Esophagus muscularis mucosa (tissue), 4 donors: ENCODE data around the gene VMP1. TPM values are rescaled to one million over a fixed set of nuclear protein-coding genes. Genes with fewer than 3 reads are reported as not detected.
A peak's percentile ranks its signal among the peaks of the same experiment; 100 is the strongest.

ENCODE experiments used
- DNase-seq: peaks from one replicate; pipeline ENCODE4 v3.0.0-alpha.2; 2017; ENCODE audit errors: extremely low spot score
- H3K27ac ChIP-seq, 4 donors: fragments of 200-600 bp; sonication (generic); replicated peaks in 1 of 4; 1 replicate in 3 of 4; 2 replicates in 1 of 4; pipeline ENCODE4 v1.5.1; 2016 to 2019; ENCODE audit warnings: mild to moderate bottlenecking in 1 of 4
- H3K27me3 ChIP-seq, 4 donors: fragments of 200-600 bp; sonication (generic); one replicate each; pipeline versions ENCODE4 v1.5.1 to v1.6.0; 2016 to 2019
- H3K36me3 ChIP-seq, 4 donors: fragments of 200-600 bp; sonication (generic); one replicate each; pipeline ENCODE4 v1.5.1; 2016 to 2019
- H3K4me1 ChIP-seq, 4 donors: fragments of 200-600 bp; sonication (generic); one replicate each; pipeline ENCODE4 v1.5.1; 2016 to 2019
- H3K4me3 ChIP-seq, 4 donors: fragments of 200-600 bp; sonication (generic); 1 replicate in 2 of 4; 2 replicates in 2 of 4; pipeline ENCODE4 v1.5.1; 2016 to 2019; ENCODE audit warnings: mild to moderate bottlenecking in 4 of 4, moderate library complexity in 1 of 4
- H3K9me3 ChIP-seq, 4 donors: fragments of 200-600 bp; sonication (generic); 1 replicate in 3 of 4; 2 replicates in 1 of 4; pipeline ENCODE4 v1.5.1; 2016 to 2019
- EP300 ChIP-seq: sonication (generic); formaldehyde crosslinking; IDR thresholded peaks from one replicate; pipeline ENCODE4 v1.6.1; 2017; ENCODE audit warnings: antibody characterized with exemption
- POLR2A ChIP-seq: fragments of 450-650 bp; IDR thresholded peaks from one replicate; pipeline ENCODE4 v1.6.1; 2017; ENCODE audit warnings: antibody characterized with exemption, moderate library complexity, mild to moderate bottlenecking, low read depth
- POLR2AphosphoS5 ChIP-seq, 2 donors: sonication (generic); formaldehyde crosslinking; IDR thresholded peaks; one replicate each; pipeline ENCODE4 v1.6.1; 2017; ENCODE audit warnings: antibody characterized with exemption in 2 of 2
- WGBS: methylation state at CpG from one replicate; pipeline ENCODE4 v1.1.5; 2018; 5-methylcytosine and 5-hydroxymethylcytosine counted together
- intact Hi-C: fragments of 100-400 bp; cut with DNase I; formaldehyde crosslinking; loops from one replicate; pipeline ENCODE4 v1.15.1; 2023
- total RNA-seq, 4 donors: library from RNA; depleted of rRNA; stranded (reverse); fragments of >200 nt; gene quantifications; one replicate each; pipeline versions ENCODE4 v1.1.0 to v1.2.1, GENCODE V29; 2016
- TF ChIP-seq, protein P1 (sequence below), 3 experiments: fragments of 200-600 bp in 2 of 3; fragments of 450-650 bp in 1 of 3; sonication (generic) in 2 of 3; IDR thresholded peaks; one replicate each; pipeline ENCODE4 v1.5.1; 2017 to 2019; ENCODE audit warnings: antibody characterized with exemption in 3 of 3, mild to moderate bottlenecking in 2 of 3, moderate library complexity in 1 of 3

Gene VMP1
- total RNA-seq, 4 donors from 2014 or later, result 47.3 to 137 (median 59.6) TPM

- no peaks in the 10 kb centered on the region for H3K27me3 ChIP-seq
- intact Hi-C loops, result no loop called here
- H3K27ac ChIP-seq, result no peak overlapping the region
- DNase-seq, result no peak
- H3K9me3 ChIP-seq, result no peaks in the 10 kb centered on the region
- H3K4me1 ChIP-seq, result peaks cover 3 to 31% (median 21%) of the 10 kb centered on the region in 4 donors
- H3K4me3 ChIP-seq, result no peak overlapping the region
- 97% methylated on average over 4 of the region's 4 CpGs for WGBS
- H3K36me3 ChIP-seq, result no peaks in the 10 kb centered on the region
- TF ChIP-seq EP300, result no peak
- no peak for TF ChIP-seq POLR2AphosphoS5 (IDR thresholded peaks at IDR 0.05)
- no peak for TF ChIP-seq POLR2A
- TF ChIP-seq, protein P1, sequence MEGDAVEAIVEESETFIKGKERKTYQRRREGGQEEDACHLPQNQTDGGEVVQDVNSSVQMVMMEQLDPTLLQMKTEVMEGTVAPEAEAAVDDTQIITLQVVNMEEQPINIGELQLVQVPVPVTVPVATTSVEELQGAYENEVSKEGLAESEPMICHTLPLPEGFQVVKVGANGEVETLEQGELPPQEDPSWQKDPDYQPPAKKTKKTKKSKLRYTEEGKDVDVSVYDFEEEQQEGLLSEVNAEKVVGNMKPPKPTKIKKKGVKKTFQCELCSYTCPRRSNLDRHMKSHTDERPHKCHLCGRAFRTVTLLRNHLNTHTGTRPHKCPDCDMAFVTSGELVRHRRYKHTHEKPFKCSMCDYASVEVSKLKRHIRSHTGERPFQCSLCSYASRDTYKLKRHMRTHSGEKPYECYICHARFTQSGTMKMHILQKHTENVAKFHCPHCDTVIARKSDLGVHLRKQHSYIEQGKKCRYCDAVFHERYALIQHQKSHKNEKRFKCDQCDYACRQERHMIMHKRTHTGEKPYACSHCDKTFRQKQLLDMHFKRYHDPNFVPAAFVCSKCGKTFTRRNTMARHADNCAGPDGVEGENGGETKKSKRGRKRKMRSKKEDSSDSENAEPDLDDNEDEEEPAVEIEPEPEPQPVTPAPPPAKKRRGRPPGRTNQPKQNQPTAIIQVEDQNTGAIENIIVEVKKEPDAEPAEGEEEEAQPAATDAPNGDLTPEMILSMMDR (IDR thresholded peaks at IDR 0.05), result no peak
These were observed 15.2 kb downstream of the VMP1 start for GRCh38 chr17:59722623-59723022.

DNA sequence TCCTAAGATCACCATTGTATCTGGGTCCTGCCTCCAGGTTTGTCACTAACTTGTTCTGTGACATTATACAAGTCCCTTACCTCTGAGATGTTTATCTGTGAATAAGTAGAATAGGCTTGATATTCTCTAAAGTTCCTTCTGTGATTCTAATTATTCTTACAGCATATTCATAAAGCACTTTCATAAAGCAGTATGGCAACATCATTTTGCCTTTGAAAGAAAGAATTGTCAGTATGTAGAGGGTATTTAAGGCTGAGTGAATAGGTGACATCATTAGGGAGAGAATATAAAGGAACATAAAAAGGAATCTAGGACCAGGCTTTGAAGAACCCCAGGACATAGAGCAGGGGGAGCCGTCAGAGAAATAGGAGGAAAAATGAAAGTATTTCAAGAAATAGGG, 15.6 kb downstream of the VMP1 start:
- 76% methylated on average over 1 of the region's 1 CpG for WGBS
- no peak overlapping the region for H3K4me3 ChIP-seq
- H3K9me3 ChIP-seq, result no peaks in the 10 kb centered on the region
- H3K4me1 ChIP-seq, result peaks cover 3 to 31% (median 20%) of the 10 kb centered on the region in 4 donors
- intact Hi-C loops, result no loop called here
- no peaks in the 10 kb centered on the region for H3K27me3 ChIP-seq
- H3K27ac ChIP-seq, result no peak overlapping the region
- TF ChIP-seq, protein P1 (IDR thresholded peaks at IDR 0.05), result no peak
- no peak for TF ChIP-seq EP300
- no peak for TF ChIP-seq POLR2AphosphoS5 (IDR thresholded peaks at IDR 0.05)
- no peak for TF ChIP-seq POLR2A
- no peaks in the 10 kb centered on the region for H3K36me3 ChIP-seq
- DNase-seq, result no peak

DNA sequence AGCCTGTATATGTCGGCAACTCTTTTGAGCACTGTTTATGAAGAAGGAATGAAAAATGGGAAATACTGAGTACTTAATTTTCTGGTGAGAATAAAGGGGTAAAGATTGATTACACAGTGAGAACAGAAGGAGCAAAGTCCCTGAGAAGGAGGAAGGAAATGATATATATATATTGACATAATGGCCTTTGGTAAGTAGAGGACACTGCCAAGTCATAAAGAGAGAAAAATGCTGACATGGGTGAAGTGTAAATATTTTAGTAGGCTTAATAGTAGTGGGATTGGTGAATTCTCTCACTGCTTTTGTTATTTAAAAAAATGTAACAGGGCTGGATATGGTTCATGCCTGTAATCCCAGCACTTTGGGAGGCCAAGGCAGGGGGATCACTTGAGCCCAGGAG, 16.2 kb downstream of the VMP1 start:
- WGBS, result 61% methylated on average over 1 of the region's 1 CpG
- TF ChIP-seq POLR2A, result no peak
- no peak for TF ChIP-seq EP300
- TF ChIP-seq POLR2AphosphoS5 (IDR thresholded peaks at IDR 0.05), result no peak
- peaks cover 3 to 31% (median 20%) of the 10 kb centered on the region in 4 donors for H3K4me1 ChIP-seq
- no peak overlapping the region for H3K4me3 ChIP-seq
- DNase-seq, result no peak
- intact Hi-C loops, result no loop called here
- H3K27me3 ChIP-seq, result no peaks in the 10 kb centered on the region
- no peaks in the 10 kb centered on the region for H3K9me3 ChIP-seq
- H3K27ac ChIP-seq, result peak overlapping the region in 1 of 4 donors; percentile 50
- H3K36me3 ChIP-seq, result no peaks in the 10 kb centered on the region

DNA sequence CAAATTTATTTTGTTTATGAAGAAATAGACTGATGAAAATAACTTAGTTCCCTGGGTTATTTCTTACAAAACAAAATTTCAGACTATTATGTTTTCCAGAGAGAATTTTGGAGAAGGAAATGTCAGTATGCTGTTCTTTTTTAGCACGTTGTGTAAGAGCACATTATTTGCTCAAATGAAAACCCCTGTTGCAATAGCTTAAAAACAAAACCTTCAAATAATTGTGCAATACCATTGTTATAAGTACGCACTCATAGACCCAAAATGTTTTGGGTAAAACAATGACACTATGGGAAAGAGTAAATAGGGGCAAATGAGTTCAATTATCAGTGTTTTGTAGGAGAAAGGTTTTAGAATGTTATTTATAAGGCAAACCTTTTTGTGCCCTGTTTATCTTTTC, 18.2 kb downstream of the VMP1 start:
- Histone ChIP-seq H3K4me1 (peaks cover 3 to 31% (median 23%) of the 10 kb centered on the region in 4 donors), H3K4me3 (no peak overlapping the region), H3K36me3 (peaks cover 0 to 5% (median 0%) of the 10 kb centered on the region in 4 donors), H3K27ac (peak overlapping the region in 3 of 4 donors; percentile 44 to 50 (median 47)), H3K27me3 (no peaks in the 10 kb centered on the region), H3K9me3 (no peaks in the 10 kb centered on the region)
- DNase-seq, result no peak
- TF ChIP-seq POLR2AphosphoS5 (IDR thresholded peaks at IDR 0.05), result peak in 1 of 2 donors; percentile 37
- TF ChIP-seq, protein P1 (IDR thresholded peaks at IDR 0.05), result no peak
- 49% methylated on average over 2 of the region's 2 CpGs for WGBS
- intact Hi-C loops, result no loop called here

DNA sequence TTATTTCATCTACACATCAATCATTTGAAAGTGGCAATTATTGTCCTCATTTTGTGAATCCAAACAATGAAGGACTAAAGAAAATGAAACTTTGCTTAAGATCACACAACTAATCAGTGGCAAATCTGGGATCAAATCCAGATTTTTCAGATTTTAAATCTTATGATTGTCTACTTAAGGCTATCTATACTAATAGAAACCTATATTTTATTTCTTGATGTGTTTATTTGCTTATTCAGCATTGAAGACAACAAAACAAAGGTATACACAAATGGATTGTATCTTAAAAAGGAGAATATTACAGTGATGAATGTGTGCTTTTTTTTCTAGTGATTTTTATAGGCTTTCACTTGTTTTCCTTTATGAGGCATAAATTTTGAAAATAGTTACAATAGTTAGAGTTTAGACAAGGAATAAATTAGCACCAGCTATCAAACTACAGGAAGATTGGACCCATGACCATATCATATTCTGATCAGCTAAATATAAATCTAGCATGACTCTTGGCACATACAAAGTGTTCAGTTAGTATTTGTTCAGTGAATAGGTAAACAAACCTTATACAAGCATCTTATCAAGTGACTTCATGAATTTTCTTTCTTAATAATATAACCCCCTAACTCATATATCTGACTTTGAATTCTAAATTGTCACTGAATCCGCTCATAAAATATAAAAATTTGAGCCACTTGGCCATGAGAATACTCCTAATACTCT, 20.5 kb downstream of the VMP1 start:
- DNase-seq, result no peak
- TF ChIP-seq, protein P1 (IDR thresholded peaks at IDR 0.05), result no peak
- TF ChIP-seq POLR2AphosphoS5 (IDR thresholded peaks at IDR 0.05) (no peak), EP300 (no peak), POLR2A (no peak)
- peaks cover 3 to 31% (median 21%) of the 10 kb centered on the region in 4 donors for H3K4me1 ChIP-seq
- no peak overlapping the region for H3K27ac ChIP-seq
- no peaks in the 10 kb centered on the region for H3K27me3 ChIP-seq
- no peaks in the 10 kb centered on the region for H3K9me3 ChIP-seq
- intact Hi-C loops, result no loop called here
- no peak overlapping the region for H3K4me3 ChIP-seq
- 100% methylated on average over 1 of the region's 1 CpG for WGBS
- peaks cover 0 to 9% (median 3%) of the 10 kb centered on the region in 4 donors for H3K36me3 ChIP-seq
